Measurements from ENCODE around the gene KCNQ4.

KCNQ4 gene

DNA sequence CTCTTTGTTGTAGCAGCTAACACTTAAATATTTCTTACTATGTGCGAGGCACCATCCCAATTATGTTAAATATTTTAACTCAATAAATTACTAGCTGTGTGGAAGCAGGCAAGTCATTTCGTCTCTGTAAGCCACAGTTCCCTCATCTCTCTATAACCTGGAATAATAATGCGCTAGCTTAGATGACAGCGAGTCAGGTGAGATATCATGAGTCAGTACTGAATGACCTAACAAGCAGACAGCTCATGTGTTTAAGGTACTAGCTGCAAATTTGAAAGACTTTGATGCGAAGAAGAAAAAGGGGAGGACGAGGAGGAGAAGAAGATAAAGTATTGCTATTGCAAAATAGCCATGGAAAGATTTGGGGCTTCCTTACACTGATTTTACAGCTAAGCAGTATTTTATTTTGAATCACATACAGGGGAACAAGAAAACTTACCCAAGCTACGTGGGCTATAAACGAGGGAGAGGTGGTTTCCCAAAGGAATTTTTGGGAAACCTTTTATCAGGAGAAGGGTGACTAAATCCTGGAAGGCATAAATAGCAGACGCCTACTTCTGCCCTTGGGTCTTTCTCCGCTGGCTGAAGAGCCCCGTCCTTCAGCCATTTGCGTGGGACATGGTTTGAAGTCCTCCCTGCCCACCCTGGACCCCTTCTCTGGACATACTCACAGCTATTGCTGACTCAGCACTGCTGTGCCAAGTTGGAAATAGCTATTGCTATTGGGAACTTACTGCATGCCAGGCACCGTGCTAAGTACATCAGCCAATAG is 69.7 kb downstream of the KCNQ4 start:
- DNase-seq (ENCODE audit: low spot score), result peak; percentile 67
- H3K27ac ChIP-seq, result no peak overlapping the region
- POLR2A ChIA-PET (ENCODE audit: low non-redundant PET), result interaction anchor here (0.5 to 1.5 kb wide), 2 partner anchors 9 to 95 kb away, joined by 5 to 7 read pairs; partner anchors contain the start of gene CITED4
- CTCF ChIA-PET, result interaction anchor here (0.6 to 7.5 kb wide), 5 partner anchors 23 to 1848 kb away, joined by 3 to 109 read pairs (median 3); no protein-coding TSS in a partner anchor
- TF ChIP-seq, protein P1, sequence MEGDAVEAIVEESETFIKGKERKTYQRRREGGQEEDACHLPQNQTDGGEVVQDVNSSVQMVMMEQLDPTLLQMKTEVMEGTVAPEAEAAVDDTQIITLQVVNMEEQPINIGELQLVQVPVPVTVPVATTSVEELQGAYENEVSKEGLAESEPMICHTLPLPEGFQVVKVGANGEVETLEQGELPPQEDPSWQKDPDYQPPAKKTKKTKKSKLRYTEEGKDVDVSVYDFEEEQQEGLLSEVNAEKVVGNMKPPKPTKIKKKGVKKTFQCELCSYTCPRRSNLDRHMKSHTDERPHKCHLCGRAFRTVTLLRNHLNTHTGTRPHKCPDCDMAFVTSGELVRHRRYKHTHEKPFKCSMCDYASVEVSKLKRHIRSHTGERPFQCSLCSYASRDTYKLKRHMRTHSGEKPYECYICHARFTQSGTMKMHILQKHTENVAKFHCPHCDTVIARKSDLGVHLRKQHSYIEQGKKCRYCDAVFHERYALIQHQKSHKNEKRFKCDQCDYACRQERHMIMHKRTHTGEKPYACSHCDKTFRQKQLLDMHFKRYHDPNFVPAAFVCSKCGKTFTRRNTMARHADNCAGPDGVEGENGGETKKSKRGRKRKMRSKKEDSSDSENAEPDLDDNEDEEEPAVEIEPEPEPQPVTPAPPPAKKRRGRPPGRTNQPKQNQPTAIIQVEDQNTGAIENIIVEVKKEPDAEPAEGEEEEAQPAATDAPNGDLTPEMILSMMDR (conservative IDR thresholded peaks at IDR 0.05; ENCODE audit: low read depth), result no peak

DNA sequence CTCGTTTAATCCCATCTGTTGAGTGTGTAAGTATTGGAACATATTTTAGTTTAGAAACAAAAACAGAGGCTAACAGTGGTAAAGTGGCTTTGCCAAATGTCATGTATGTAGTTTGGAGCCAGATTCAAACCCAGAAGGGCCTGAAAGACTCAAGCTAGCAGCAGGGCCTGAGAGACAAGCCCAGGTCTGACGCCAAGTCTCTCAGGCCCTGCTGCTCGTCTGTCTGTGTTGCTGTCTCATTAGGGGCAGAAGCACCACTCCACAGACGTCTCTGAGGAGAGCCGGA is 70.2 kb downstream of the KCNQ4 start:
- no peak for DNase-seq (ENCODE audit: low spot score)
- ChIA-PET CTCF (interaction anchor here (0.6 kb wide), 1 partner anchor 229 kb away, joined by 3 read pairs; no protein-coding TSS in a partner anchor), POLR2A (ENCODE audit: low non-redundant PET) (interaction anchor here (1.5 kb wide), 1 partner anchor 8 kb away, joined by 5 read pairs; the partner anchor contains the start of gene CITED4)
- no peak overlapping the region for H3K27ac ChIP-seq
- TF ChIP-seq, protein P1 (conservative IDR thresholded peaks at IDR 0.05; ENCODE audit: low read depth), result no peak

DNA sequence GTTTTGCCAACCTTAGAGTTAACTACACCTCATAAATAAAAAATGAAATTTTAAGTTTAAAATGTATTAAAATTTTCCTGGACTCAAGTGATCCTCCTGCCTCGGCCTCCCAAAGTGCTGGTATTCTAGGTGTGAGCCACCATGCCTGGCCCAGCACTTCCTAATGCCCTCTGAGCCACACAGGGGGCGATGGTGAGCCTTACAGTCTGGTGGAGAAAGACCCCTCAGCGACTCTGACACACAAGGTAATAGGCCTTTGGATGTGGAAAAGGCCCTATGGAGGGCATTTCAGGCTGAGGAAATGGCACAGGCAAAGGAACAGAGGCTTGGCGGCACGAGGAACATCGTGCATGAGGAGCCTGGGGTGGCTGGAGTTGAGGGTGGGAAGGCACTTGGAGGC is 71.9 kb downstream of the KCNQ4 start:
- POLR2A ChIA-PET (ENCODE audit: low non-redundant PET), result no interaction called here
- CTCF ChIA-PET, result interaction anchor here (0.7 to 0.8 kb wide), 2 partner anchors 42 to 93 kb away, joined by 3 read pairs; no protein-coding TSS in a partner anchor
- TF ChIP-seq, protein P1 (conservative IDR thresholded peaks at IDR 0.05; ENCODE audit: low read depth), result no peak
- no peak overlapping the region for H3K27ac ChIP-seq
- DNase-seq (ENCODE audit: low spot score), result no peak

DNA sequence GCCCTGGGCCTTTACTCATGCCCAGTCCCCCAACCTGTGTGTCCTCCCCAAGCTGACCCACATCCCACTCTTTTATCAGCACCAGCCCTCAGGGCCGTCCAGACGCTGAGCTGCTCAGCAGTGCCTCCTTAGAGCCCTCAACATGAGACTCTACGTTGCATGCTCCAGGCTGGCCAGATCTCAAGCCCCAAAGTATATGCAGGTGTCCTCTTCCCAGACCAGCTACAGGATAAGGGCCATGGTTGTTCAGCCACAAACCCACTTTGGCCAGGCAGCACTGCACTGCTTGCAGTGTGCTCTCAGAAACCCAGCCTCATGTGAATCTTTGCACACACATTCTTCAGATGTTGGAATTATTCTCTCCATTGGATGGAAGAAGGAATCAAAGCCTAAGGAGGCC is 72.5 kb downstream of the KCNQ4 start:
- DNase-seq (ENCODE audit: low spot score), result no peak
- TF ChIP-seq, protein P1 (conservative IDR thresholded peaks at IDR 0.05; ENCODE audit: low read depth), result no peak
- H3K27ac ChIP-seq, result no peak overlapping the region
- POLR2A ChIA-PET (ENCODE audit: low non-redundant PET), result no interaction called here
- CTCF ChIA-PET, result interaction anchor here (0.6 to 0.8 kb wide), 4 partner anchors 41 to 111 kb away, joined by 3 read pairs; no protein-coding TSS in a partner anchor

DNA sequence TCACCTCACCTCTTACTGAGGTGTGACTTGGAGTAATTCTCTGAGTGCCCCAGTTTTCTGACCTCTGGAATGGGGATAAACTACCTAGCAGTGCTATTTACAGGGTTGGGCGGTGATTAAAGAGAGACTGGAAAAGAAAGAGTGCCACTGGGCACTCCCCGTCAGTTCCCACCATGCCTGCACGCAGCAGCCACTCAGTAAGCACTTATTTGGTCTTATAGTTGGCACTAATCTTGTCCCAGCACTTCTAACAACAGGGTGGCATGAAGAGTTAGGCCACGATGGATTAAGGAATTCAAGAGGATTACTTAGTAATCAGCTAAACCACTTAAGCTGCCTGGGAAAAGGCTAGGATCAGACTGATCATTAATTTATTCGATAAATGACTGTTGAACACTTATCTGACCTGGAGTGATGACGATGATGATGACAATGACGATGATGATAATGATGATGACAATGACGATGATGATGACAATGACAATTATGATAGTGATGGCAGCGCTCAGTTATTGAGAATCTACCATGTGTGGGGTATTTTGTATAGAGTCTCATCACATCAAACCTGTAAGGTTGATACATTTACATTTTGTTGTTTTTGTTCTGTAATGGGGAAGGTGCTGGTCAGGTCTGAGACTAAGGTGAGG is 73.2 kb downstream of the KCNQ4 start:
- TF ChIP-seq, protein P1 (conservative IDR thresholded peaks at IDR 0.05; ENCODE audit: low read depth), result no peak
- no peak for DNase-seq (ENCODE audit: low spot score)
- ChIA-PET CTCF (interaction anchor here (0.6 kb wide), 1 partner anchor 75 kb away, joined by 3 read pairs; no protein-coding TSS in a partner anchor), POLR2A (ENCODE audit: low non-redundant PET) (no interaction called here)
- no peak overlapping the region for H3K27ac ChIP-seq

DNA sequence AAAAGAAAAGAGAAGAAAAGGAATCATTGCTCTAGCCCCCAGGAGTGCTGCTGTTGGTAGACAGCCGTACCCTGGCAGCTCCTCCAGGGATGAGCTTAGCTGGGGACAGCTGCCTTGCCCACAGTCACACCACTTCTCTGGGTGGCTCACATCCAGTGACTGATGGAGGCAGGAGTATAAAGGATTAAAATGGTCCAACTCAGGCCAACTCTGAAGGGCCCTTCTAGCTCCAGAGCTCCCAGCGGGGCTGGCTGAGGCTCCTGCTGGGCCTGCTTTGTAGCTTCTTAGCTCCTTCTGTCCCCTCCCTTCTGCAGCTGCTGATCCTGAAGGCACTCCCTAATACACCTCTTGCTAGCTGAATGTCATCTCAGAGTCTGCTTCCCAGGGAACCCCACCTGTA is 74.2 kb downstream of the KCNQ4 start:
- TF ChIP-seq, protein P1 (conservative IDR thresholded peaks at IDR 0.05; ENCODE audit: low read depth), result no peak
- H3K27ac ChIP-seq, result no peak overlapping the region
- ChIA-PET POLR2A (ENCODE audit: low non-redundant PET) (interaction anchor here (0.6 kb wide), 1 partner anchor 35 kb away, joined by 3 read pairs; no protein-coding TSS in a partner anchor), CTCF (interaction anchor here (0.6 to 1.2 kb wide), 5 partner anchors 9 to 1680 kb away, joined by 3 to 5 read pairs (median 3); no protein-coding TSS in a partner anchor)
- DNase-seq (ENCODE audit: low spot score), result no peak
